ENCODE results near the gene SUPV3L1.

The SUPV3L1 gene

GRCh38 chr10:69254877-69255276 lies 74.8 kb downstream of the SUPV3L1 start:
- DNase-seq (ENCODE audit: insufficient read length, low spot score) (no peak), FAIRE-seq (no peak)
- TF ChIP-seq CTCF (IDR thresholded peaks at IDR 0.05; ENCODE audit: insufficient read depth, missing control alignments), result no peak
